ACC112 (cell line): ENCODE results near the gene AMDHD2.

Source experiments
- H2AFZ ChIP-seq: fragments of 200-600 bp; sonication (generic); one replicate; pipeline ENCODE4 v1.6.0; 2017; ENCODE audit warnings: antibody characterized with exemption, low read length; ENCODE audit not compliant: unreplicated experiment
- H3K27ac ChIP-seq: fragments of 200-600 bp; sonication (generic); 2 replicates; pipeline ENCODE4 v1.5.1; 2014; ENCODE audit warnings: low read depth, mild to moderate bottlenecking, antibody characterized with exemption, low read length, moderate library complexity
- H3K27me3 ChIP-seq: fragments of 200-600 bp; sonication (generic); 2 replicates; pipeline ENCODE4 v1.6.1; 2014; ENCODE audit warnings: mild to moderate bottlenecking, antibody characterized with exemption, low read length, moderate library complexity, mixed read lengths; ENCODE audit not compliant: insufficient read depth
- H3K36me3 ChIP-seq: fragments of 200-600 bp; sonication (generic); 2 replicates; pipeline ENCODE4 v1.6.1; 2016; ENCODE audit warnings: mild to moderate bottlenecking, antibody characterized with exemption, low read length, moderate library complexity, mixed read lengths; ENCODE audit not compliant: insufficient read depth
- H3K4me1 ChIP-seq: fragments of 200-600 bp; sonication (generic); one replicate; pipeline ENCODE4 v1.6.1; 2016; ENCODE audit warnings: low read length, mixed read lengths; ENCODE audit not compliant: insufficient read depth, unreplicated experiment, control insufficient read depth
- H3K4me3 ChIP-seq: fragments of 200-600 bp; sonication (generic); 2 replicates; pipeline ENCODE4 v1.5.1; 2014; ENCODE audit warnings: mild to moderate bottlenecking, low read depth, low read length
- H3K79me2 ChIP-seq: fragments of 200-600 bp; sonication (generic); one replicate; pipeline ENCODE4 v1.6.0; 2016; ENCODE audit warnings: low read length; ENCODE audit not compliant: control insufficient read depth, unreplicated experiment, insufficient read depth

AMDHD2 gene

GRCh38 chr16:2523801-2524231, 3.6 kb downstream of the AMDHD2 start:
- Histone ChIP-seq H3K4me1 (peaks cover 12% of the 10 kb centered on the region), H3K27ac (no peak overlapping the region), H3K4me3 (no peak overlapping the region), H3K36me3 (peaks cover 6% of the 10 kb centered on the region; the same call in 1 of the 2 replicates), H2AFZ (no peak overlapping the region), H3K27me3 (no peaks in the 10 kb centered on the region), H3K79me2 (peaks cover 41% of the 10 kb centered on the region)

DNA sequence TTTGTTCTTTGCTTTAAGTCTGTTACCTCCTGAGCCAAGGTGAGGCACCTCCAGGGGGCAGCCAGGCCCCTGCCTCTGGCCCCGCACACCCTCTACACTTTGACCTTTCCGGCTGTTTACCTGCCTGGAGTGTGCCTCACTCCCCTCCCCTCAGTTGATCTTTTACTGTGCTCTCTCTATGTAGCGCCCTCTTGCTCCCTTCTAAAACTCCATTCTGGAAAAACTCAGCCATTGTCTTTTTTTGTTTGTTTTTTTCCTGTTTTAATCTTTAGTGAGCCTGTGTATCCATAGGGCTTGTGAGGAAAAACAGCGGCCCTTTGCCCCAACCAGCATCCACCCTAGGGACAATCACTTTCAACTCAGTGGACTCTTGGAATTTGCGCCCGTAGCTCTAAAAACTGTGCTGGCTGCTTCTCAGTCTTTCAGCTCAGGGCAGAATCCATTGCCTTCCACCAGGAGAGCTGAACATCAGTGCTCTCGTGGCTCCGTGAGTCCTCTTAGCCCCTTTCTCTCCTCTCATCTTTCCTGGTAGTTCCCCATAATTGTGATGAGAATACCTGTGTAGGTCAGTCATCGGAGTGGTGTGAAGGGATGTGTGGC, 4.3 kb downstream of the AMDHD2 start:
- Histone ChIP-seq H3K79me2 (peaks cover 35% of the 10 kb centered on the region), H3K4me1 (peaks cover 7% of the 10 kb centered on the region), H3K36me3 (peaks cover 6% of the 10 kb centered on the region; the same call in 1 of the 2 replicates), H3K27ac (no peak overlapping the region), H2AFZ (no peak overlapping the region), H3K27me3 (no peaks in the 10 kb centered on the region), H3K4me3 (no peak overlapping the region)

DNA sequence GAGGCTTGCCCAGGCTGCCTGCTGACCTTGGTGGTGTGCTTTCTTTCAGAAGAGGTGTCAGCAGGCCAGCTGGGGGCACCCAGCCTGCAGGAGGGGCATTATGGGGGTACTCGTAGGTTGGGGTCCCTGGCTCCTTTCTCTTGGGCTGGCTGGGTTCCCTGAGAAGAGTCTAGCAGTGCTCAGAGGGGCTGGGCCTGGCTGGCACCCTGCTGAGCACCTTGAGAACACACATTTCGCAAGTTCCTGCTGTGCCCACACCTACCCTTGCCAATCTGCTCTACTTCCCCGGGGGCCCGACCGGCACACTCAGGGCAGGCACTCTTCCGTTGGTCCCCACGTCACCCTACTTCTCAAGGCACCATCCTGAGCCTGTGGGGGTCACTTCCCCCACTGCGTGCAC, 6.0 kb downstream of the AMDHD2 start:
- H2AFZ ChIP-seq = no peak overlapping the region
- peaks cover 5% of the 10 kb centered on the region for H3K4me1 ChIP-seq
- no peak overlapping the region for H3K27ac ChIP-seq
- H3K36me3 ChIP-seq = peaks cover 6% of the 10 kb centered on the region; the same call in 1 of the 2 replicates
- H3K4me3 ChIP-seq = no peak overlapping the region
- H3K27me3 ChIP-seq = no peaks in the 10 kb centered on the region
- peaks cover 23% of the 10 kb centered on the region for H3K79me2 ChIP-seq

GRCh38 chr16:2527071-2527783, 7.1 kb downstream of the AMDHD2 start:
- peaks cover 6% of the 10 kb centered on the region; the same call in 1 of the 2 replicates for H3K36me3 ChIP-seq
- no peak overlapping the region for H3K27ac ChIP-seq
- no peak overlapping the region for H3K4me3 ChIP-seq
- no peaks in the 10 kb centered on the region for H3K27me3 ChIP-seq
- peaks cover 8% of the 10 kb centered on the region for H3K4me1 ChIP-seq
- H2AFZ ChIP-seq = no peak overlapping the region
- H3K79me2 ChIP-seq = peaks cover 15% of the 10 kb centered on the region

- H3K4me3 ChIP-seq = no peak overlapping the region
- no peak overlapping the region for H3K27ac ChIP-seq
- no peak overlapping the region for H2AFZ ChIP-seq
- H3K4me1 ChIP-seq = peaks cover 8% of the 10 kb centered on the region
- H3K79me2 ChIP-seq = peaks cover 15% of the 10 kb centered on the region
- H3K27me3 ChIP-seq = no peaks in the 10 kb centered on the region
- H3K36me3 ChIP-seq = peaks cover 6% of the 10 kb centered on the region; the same call in 1 of the 2 replicates
These were observed 7.6 kb downstream of the AMDHD2 start for GRCh38 chr16:2527784-2528100.

GRCh38 chr16:2528161-2529060, 8.2 kb downstream of the AMDHD2 start:
- Histone ChIP-seq H3K27ac (no peak overlapping the region), H3K4me1 (peaks cover 8% of the 10 kb centered on the region), H3K36me3 (peaks cover 6% of the 10 kb centered on the region; the same call in 1 of the 2 replicates), H3K27me3 (no peaks in the 10 kb centered on the region), H2AFZ (no peak overlapping the region), H3K79me2 (peaks cover 11% of the 10 kb centered on the region), H3K4me3 (no peak overlapping the region)

- Histone ChIP-seq H3K79me2 (peaks cover 7% of the 10 kb centered on the region), H3K27ac (no peak overlapping the region), H3K4me3 (no peak overlapping the region), H3K4me1 (peaks cover 8% of the 10 kb centered on the region), H3K36me3 (peaks cover 6% of the 10 kb centered on the region; the same call in 1 of the 2 replicates), H3K27me3 (no peaks in the 10 kb centered on the region), H2AFZ (no peak overlapping the region)
These were observed 9.1 kb downstream of the AMDHD2 start for GRCh38 chr16:2529061-2529931.

GRCh38 chr16:2529961-2530628, 9.9 kb downstream of the AMDHD2 start:
- H3K79me2 ChIP-seq = peaks cover 3% of the 10 kb centered on the region
- no peak overlapping the region for H3K4me3 ChIP-seq
- peaks cover 8% of the 10 kb centered on the region for H3K4me1 ChIP-seq
- H3K36me3 ChIP-seq = no peaks in the 10 kb centered on the region
- H3K27ac ChIP-seq = no peak overlapping the region
- no peak overlapping the region for H2AFZ ChIP-seq
- no peaks in the 10 kb centered on the region for H3K27me3 ChIP-seq

DNA sequence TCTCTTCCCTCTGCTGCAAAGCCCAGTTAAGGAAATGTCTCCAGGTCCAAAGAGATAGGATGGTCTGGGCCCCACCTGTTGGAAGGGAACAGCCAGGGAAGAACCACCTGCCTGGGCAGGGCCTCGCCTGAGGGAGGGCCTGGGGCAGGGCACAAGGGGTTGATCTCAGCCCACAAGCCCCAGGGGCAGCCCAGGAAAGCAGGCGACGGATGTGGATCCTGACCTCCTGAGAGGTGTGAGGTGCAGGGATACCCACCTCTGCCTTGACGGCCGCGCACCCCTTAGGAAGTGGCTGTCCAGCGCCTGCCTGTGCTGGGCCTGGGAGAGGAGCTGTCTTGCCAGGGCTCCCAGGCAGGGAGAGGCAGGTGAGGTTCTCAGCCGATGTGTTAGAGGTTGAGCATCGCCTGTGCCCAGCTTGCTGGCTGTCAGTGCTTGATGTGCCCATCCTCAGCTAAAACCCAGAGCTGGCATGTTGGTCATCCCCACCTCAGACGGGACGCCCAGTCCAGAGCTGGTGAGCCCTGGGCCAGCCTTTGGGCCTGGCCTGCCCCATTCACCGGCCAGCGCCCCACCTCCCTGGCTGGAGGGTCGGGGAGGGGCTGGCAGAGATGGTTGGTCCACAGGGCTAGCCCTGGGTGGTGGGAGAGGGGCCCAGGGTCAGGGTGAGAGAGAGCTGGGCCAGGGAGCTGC, 10.6 kb downstream of the AMDHD2 start:
- Histone ChIP-seq H3K4me1 (peaks cover 12% of the 10 kb centered on the region), H2AFZ (no peak overlapping the region), H3K27ac (no peak overlapping the region), H3K27me3 (no peaks in the 10 kb centered on the region), H3K4me3 (no peak overlapping the region), H3K36me3 (no peaks in the 10 kb centered on the region), H3K79me2 (peaks cover 3% of the 10 kb centered on the region)
